Karpas-422 (cell line): ENCODE measurements around the gene PCDHGB4. TPM values are rescaled to one million over a fixed set of nuclear protein-coding genes. Genes with fewer than 3 reads are reported as not detected.
A peak's percentile ranks its signal among the peaks of the same experiment; 100 is the strongest.
"Not testable (repeated sequence)": the region's sequence is repeated elsewhere in the genome, so short reads cannot be mapped to it uniquely, and the experiment has no call there.

ENCODE experiments used
- DNase-seq: peaks from one replicate; pipeline ENCODE4 v3.0.0-alpha.2; 2015
- H2AFZ ChIP-seq: fragments of 200-600 bp; sonication (generic); 2 replicates; pipeline ENCODE4 v1.6.1; 2014; ENCODE audit warnings: antibody characterized with exemption, low read length, mixed read lengths
- H3K27ac ChIP-seq: fragments of 200-600 bp; sonication (generic); 2 replicates; pipeline ENCODE4 v1.5.1; 2014; ENCODE audit warnings: mild to moderate bottlenecking, low read length, moderate library complexity
- H3K27me3 ChIP-seq: fragments of 200-600 bp; sonication (generic); 2 replicates; pipeline ENCODE4 v1.6.1; 2014; ENCODE audit warnings: low read length, mixed read lengths
- H3K36me3 ChIP-seq: fragments of 200-600 bp; sonication (generic); 2 replicates; pipeline ENCODE4 v1.6.1; 2014; ENCODE audit warnings: low read length, mixed read lengths; ENCODE audit not compliant: insufficient read depth
- H3K4me1 ChIP-seq: fragments of 200-600 bp; sonication (generic); 2 replicates; pipeline ENCODE4 v1.6.1; 2014; ENCODE audit warnings: mild to moderate bottlenecking, low read length, mixed read lengths
- H3K4me2 ChIP-seq: fragments of 200-600 bp; sonication (generic); 2 replicates; pipeline ENCODE4 v1.6.1; 2014; ENCODE audit warnings: low read length, low read depth, mild to moderate bottlenecking; ENCODE audit not compliant: poor library complexity, severe bottlenecking
- H3K4me3 ChIP-seq: fragments of 200-600 bp; sonication (generic); 2 replicates; pipeline ENCODE4 v1.5.1; 2014; ENCODE audit warnings: mild to moderate bottlenecking, antibody characterized with exemption, low read length, mixed read lengths
- H3K79me2 ChIP-seq: fragments of 200-600 bp; sonication (generic); 2 replicates; pipeline ENCODE4 v1.6.1; 2014; ENCODE audit warnings: mild to moderate bottlenecking, low read length, mixed read lengths
- H3K9ac ChIP-seq: fragments of 200-600 bp; sonication (generic); 2 replicates; pipeline ENCODE4 v1.6.0; 2014; ENCODE audit warnings: low read length
- H3K9me2 ChIP-seq: fragments of 200-600 bp; sonication (generic), shearing (Covaris generic); replicated peaks from 2 replicates; pipeline ENCODE4 v1.6.0; 2014; ENCODE audit warnings: mild to moderate bottlenecking, low read length, moderate library complexity; ENCODE audit not compliant: insufficient read depth
- H3K9me3 ChIP-seq: fragments of 300-700, 200-600 bp; sonication (generic); 2 replicates; pipeline ENCODE4 v1.6.1; 2014; ENCODE audit warnings: low read length, mixed read lengths
- H4K20me1 ChIP-seq: fragments of 200-600 bp; sonication (generic); 2 replicates; pipeline ENCODE4 v1.6.1; 2014; ENCODE audit warnings: mild to moderate bottlenecking, antibody characterized with exemption, low read length, low read depth; ENCODE audit not compliant: insufficient read depth
- total RNA-seq: library from RNA; depleted of rRNA; stranded (reverse); fragments of >200 nt; shearing (Covaris generic); gene quantifications from 2 replicates; pipeline ENCODE4 v1.2.3, GENCODE V29; 2014; ENCODE audit warnings: low replicate concordance

PCDHGB4 gene
- total RNA-seq, 1 experiment from 2014 or later, result 6.3 TPM

DNA sequence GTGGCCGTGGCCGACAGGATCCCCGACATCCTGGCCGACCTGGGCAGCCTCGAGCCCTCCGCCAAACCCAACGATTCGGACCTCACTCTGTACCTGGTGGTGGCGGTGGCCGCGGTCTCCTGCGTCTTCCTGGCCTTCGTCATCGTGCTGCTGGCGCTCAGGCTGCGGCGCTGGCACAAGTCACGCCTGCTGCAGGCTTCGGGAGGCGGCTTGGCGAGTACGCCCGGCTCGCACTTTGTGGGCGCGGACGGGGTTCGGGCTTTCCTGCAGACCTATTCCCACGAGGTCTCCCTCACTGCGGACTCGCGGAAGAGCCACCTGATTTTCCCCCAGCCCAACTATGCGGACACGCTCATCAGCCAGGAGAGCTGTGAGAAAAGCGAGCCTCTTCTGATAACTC lies 41.5 kb upstream of the PCDHGB4 start:
- H3K9ac ChIP-seq, H3K27ac ChIP-seq, H3K9me2 ChIP-seq, H3K79me2 ChIP-seq, H4K20me1 ChIP-seq, H3K4me2 ChIP-seq, H3K9me3 ChIP-seq, H3K4me3 ChIP-seq, DNase-seq, H3K36me3 ChIP-seq, H3K27me3 ChIP-seq, H2AFZ ChIP-seq: not testable (repeated sequence)
- peaks cover 12% of the 10 kb centered on the region for H3K4me1 ChIP-seq

- Histone ChIP-seq H3K9me2 (no peaks in the 10 kb centered on the region), H3K27me3 (no peaks in the 10 kb centered on the region), H3K4me3 (peak within 1 kb of the TSS; percentile 68), H3K9ac (peak within 1 kb of the TSS; percentile 69), H4K20me1 (no peaks in the 10 kb centered on the region), H2AFZ (peak within 1 kb of the TSS; percentile 22; the same call in 1 of the 2 replicates), H3K79me2 (peaks cover 28% of the 10 kb centered on the region), H3K27ac (peak within 1 kb of the TSS; percentile 47), H3K4me2 (peak within 1 kb of the TSS; percentile 71), H3K36me3 (peaks cover 18% of the 10 kb centered on the region; the same call in 1 of the 2 replicates), H3K9me3 (peaks cover 7% of the 10 kb centered on the region), H3K4me1 (peaks cover 12% of the 10 kb centered on the region)
- peak; percentile 93 for DNase-seq
These were observed 37.4 kb upstream of the PCDHGB4 start, which contains the start of gene PCDHGB1 for GRCh38 chr5:141349917-141350619. TSS of gene PCDHGB1 (plus strand) at chr5:141350099. CDS start at chr5:141350261, 162 bp downstream.

DNA sequence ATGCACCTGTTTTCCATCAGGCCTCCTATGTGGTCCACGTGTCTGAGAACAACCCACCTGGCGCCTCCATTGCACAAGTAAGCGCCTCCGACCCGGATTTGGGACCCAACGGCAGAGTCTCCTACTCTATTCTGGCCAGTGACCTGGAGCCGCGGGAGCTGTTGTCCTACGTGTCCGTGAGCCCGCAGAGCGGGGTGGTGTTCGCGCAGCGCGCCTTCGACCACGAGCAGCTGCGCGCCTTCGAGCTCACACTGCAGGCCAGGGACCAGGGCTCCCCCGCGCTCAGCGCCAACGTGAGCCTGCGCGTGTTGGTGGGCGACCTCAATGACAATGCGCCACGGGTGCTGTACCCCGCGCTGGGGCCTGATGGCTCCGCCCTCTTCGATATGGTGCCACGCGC lies 35.9 kb upstream of the PCDHGB4 start:
- Histone ChIP-seq H3K9ac (no peak overlapping the region), H3K4me2 (no peak overlapping the region), H3K4me3 (peak overlapping the region; percentile 68; the same call in 1 of the 2 replicates), H3K9me2 (no peaks in the 10 kb centered on the region), H3K27ac (no peak overlapping the region), H3K4me1 (peaks cover 12% of the 10 kb centered on the region), H3K79me2 (peaks cover 34% of the 10 kb centered on the region), H3K36me3 (peaks cover 22% of the 10 kb centered on the region; the same call in 1 of the 2 replicates), H3K9me3 (peaks cover 13% of the 10 kb centered on the region), H3K27me3 (no peaks in the 10 kb centered on the region), H4K20me1 (no peaks in the 10 kb centered on the region), H2AFZ (no peak overlapping the region)
- DNase-seq, result no peak

GRCh38 chr5:141354900-141355469 lies 32.5 kb upstream of the PCDHGB4 start, which contains the start of gene PCDHGA4:
TSS of gene PCDHGA4 (plus strand) at chr5:141355021. CDS start at chr5:141355108, 87 bp downstream.
- H4K20me1 ChIP-seq, result no peaks in the 10 kb centered on the region
- H3K4me3 ChIP-seq, result peak within 1 kb of the TSS; percentile 27; the same call in 1 of the 2 replicates
- H2AFZ ChIP-seq, result no peak within 1 kb of the TSS
- H3K36me3 ChIP-seq, result peaks cover 28% of the 10 kb centered on the region; the same call in 1 of the 2 replicates
- H3K9ac ChIP-seq, result no peak within 1 kb of the TSS
- peaks cover 13% of the 10 kb centered on the region for H3K9me3 ChIP-seq
- peak; percentile 58 for DNase-seq
- peaks cover 26% of the 10 kb centered on the region for H3K4me1 ChIP-seq
- H3K27me3 ChIP-seq, result no peaks in the 10 kb centered on the region
- H3K27ac ChIP-seq, result no peak within 1 kb of the TSS
- H3K79me2 ChIP-seq, result peaks cover 38% of the 10 kb centered on the region
- H3K9me2 ChIP-seq, result no peaks in the 10 kb centered on the region
- H3K4me2 ChIP-seq, result peak within 1 kb of the TSS; percentile 38

DNA sequence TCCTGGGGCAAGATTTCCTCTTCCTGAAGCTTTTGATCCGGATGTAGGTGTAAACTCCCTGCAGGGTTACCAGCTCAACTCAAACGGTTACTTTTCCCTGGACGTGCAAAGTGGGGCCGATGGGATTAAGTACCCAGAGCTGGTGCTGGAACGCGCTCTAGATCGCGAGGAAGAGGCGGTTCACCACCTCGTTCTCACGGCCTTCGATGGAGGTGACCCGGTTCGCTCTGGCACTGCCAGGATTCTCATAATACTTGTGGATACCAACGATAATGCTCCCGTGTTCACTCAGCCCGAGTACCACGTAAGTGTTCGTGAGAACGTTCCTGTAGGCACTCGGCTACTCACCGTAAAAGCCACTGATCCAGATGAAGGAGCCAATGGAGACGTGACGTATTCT lies 31.9 kb upstream of the PCDHGB4 start:
- H3K36me3 ChIP-seq, result peaks cover 28% of the 10 kb centered on the region; the same call in 1 of the 2 replicates
- H3K4me3 ChIP-seq, result no peak overlapping the region
- no peak for DNase-seq
- H3K27me3 ChIP-seq, result no peaks in the 10 kb centered on the region
- no peak overlapping the region for H3K4me2 ChIP-seq
- H3K9me3 ChIP-seq, result peaks cover 13% of the 10 kb centered on the region
- H4K20me1 ChIP-seq, result no peaks in the 10 kb centered on the region
- H3K9ac ChIP-seq, result no peak overlapping the region
- H3K4me1 ChIP-seq, result peaks cover 27% of the 10 kb centered on the region
- H2AFZ ChIP-seq, result no peak overlapping the region
- H3K9me2 ChIP-seq, result no peaks in the 10 kb centered on the region
- no peak overlapping the region for H3K27ac ChIP-seq
- H3K79me2 ChIP-seq, result peaks cover 42% of the 10 kb centered on the region

DNA sequence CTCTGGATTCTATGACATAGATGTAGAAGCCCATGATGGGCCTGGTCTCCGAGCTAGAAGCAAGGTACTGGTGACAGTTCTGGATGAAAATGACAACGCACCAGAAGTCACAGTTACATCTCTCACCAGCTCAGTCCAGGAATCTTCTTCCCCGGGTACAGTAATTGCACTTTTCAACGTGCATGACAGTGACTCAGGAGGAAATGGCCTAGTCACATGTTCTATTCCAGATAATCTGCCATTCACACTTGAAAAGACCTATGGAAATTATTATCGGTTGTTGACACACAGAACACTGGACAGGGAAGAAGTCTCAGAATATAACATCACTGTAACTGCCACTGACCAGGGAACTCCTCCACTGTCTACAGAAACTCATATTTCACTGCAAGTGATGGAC lies 31.4 kb upstream of the PCDHGB4 start:
- no peak overlapping the region for H2AFZ ChIP-seq
- no peak for DNase-seq
- H3K79me2 ChIP-seq, result peaks cover 40% of the 10 kb centered on the region
- no peaks in the 10 kb centered on the region for H4K20me1 ChIP-seq
- H3K27me3 ChIP-seq, result no peaks in the 10 kb centered on the region
- H3K4me3 ChIP-seq, result no peak overlapping the region
- H3K9ac ChIP-seq, result no peak overlapping the region
- peaks cover 15% of the 10 kb centered on the region for H3K9me3 ChIP-seq
- H3K4me2 ChIP-seq, result no peak overlapping the region
- H3K36me3 ChIP-seq, result peaks cover 29% of the 10 kb centered on the region; the same call in 1 of the 2 replicates
- no peaks in the 10 kb centered on the region for H3K9me2 ChIP-seq
- peaks cover 24% of the 10 kb centered on the region for H3K4me1 ChIP-seq
- no peak overlapping the region for H3K27ac ChIP-seq

- Histone ChIP-seq H3K9me2 (no peaks in the 10 kb centered on the region), H4K20me1 (no peaks in the 10 kb centered on the region), H3K79me2 (peaks cover 38% of the 10 kb centered on the region), H3K4me2 (no peak overlapping the region), H3K36me3 (peaks cover 28% of the 10 kb centered on the region; the same call in 1 of the 2 replicates), H3K4me1 (peaks cover 24% of the 10 kb centered on the region), H3K27me3 (no peaks in the 10 kb centered on the region), H2AFZ (no peak overlapping the region), H3K27ac (no peak overlapping the region), H3K4me3 (no peak overlapping the region), H3K9ac (no peak overlapping the region), H3K9me3 (peaks cover 19% of the 10 kb centered on the region)
- DNase-seq, result no peak
These were observed 30.5 kb upstream of the PCDHGB4 start for GRCh38 chr5:141356950-141357349.

GRCh38 chr5:141359790-141360426 lies 27.6 kb upstream of the PCDHGB4 start, which contains the start of gene PCDHGB2:
TSS of gene PCDHGB2 (plus strand) at chr5:141359994. CDS start at chr5:141360136, 142 bp downstream.
- H3K27ac ChIP-seq, result peak within 1 kb of the TSS; percentile 67
- H3K4me2 ChIP-seq, result peak within 1 kb of the TSS; percentile 70
- H3K4me3 ChIP-seq, result peak within 1 kb of the TSS; percentile 67
- peaks cover 39% of the 10 kb centered on the region for H3K4me1 ChIP-seq
- H3K27me3 ChIP-seq, result no peaks in the 10 kb centered on the region
- 0 out of 2 replicates have a peak within 1 kb of the TSS, but pooled peaks have one; percentile 39 for H2AFZ ChIP-seq
- no peaks in the 10 kb centered on the region for H4K20me1 ChIP-seq
- H3K79me2 ChIP-seq, result peaks cover 35% of the 10 kb centered on the region
- H3K9me2 ChIP-seq, result no peaks in the 10 kb centered on the region
- H3K9ac ChIP-seq, result peak within 1 kb of the TSS; percentile 70
- peaks cover 28% of the 10 kb centered on the region for H3K9me3 ChIP-seq
- peak; percentile 87 for DNase-seq
- peaks cover 30% of the 10 kb centered on the region for H3K36me3 ChIP-seq
